Upper lobe of right lung (tissue), 1 donor: ENCODE measurements around the gene KRTAP20-4. TPM values are rescaled to one million over a fixed set of nuclear protein-coding genes. Genes with fewer than 3 reads are reported as not detected.

ENCODE experiments used
- ATAC-seq: fragments of 200-7000 bp; cut with Tn5 transposase; one replicate; pipeline ENCODE4 v1.9.1; 2020; ENCODE audit warnings: mild to moderate bottlenecking, moderate library complexity
- DNase-seq: peaks from one replicate; pipeline ENCODE4 v3.0.0-alpha.2; 2020
- H3K27ac ChIP-seq: fragments of 200-600 bp; one replicate; pipeline ENCODE4 v1.8.0; 2022
- H3K27me3 ChIP-seq: fragments of 200-600 bp; one replicate; pipeline ENCODE4 v1.8.0; 2022; ENCODE audit warnings: mild to moderate bottlenecking
- H3K36me3 ChIP-seq: fragments of 200-600 bp; one replicate; pipeline ENCODE4 v1.8.0; 2022
- H3K4me1 ChIP-seq: fragments of 200-600 bp; one replicate; pipeline ENCODE4 v1.8.0; 2022
- H3K4me3 ChIP-seq: fragments of 200-600 bp; one replicate; pipeline ENCODE4 v1.8.0; 2022; ENCODE audit warnings: mild to moderate bottlenecking
- H3K9me3 ChIP-seq: fragments of 200-600 bp; one replicate; pipeline ENCODE4 v1.8.0; 2022
- intact Hi-C: fragments of 100-400 bp; cut with DNase I; formaldehyde crosslinking; loops from one replicate; pipeline ENCODE4 v1.11.0; 2022
- total RNA-seq: library from RNA; stranded (reverse); fragmentation: NEBNext Ultra II Directional; extraction: Animal tissue kit (Norgen Biotek cat#: 25700); gene quantifications from one replicate; pipeline ENCODE4 v1.2.1, GENCODE V29; 2021
- TF ChIP-seq, protein P1 (sequence below): fragments of 200-600 bp; IDR thresholded peaks from one replicate; pipeline ENCODE4 v1.8.0; 2022; ENCODE audit warnings: antibody characterized with exemption
- donor health status: DM: no; HTN: yes; CAD: no; lungs with severe emphysema.

The KRTAP20-4 gene
- total RNA-seq, 1 donor from 2014 or later, result not detected

DNA sequence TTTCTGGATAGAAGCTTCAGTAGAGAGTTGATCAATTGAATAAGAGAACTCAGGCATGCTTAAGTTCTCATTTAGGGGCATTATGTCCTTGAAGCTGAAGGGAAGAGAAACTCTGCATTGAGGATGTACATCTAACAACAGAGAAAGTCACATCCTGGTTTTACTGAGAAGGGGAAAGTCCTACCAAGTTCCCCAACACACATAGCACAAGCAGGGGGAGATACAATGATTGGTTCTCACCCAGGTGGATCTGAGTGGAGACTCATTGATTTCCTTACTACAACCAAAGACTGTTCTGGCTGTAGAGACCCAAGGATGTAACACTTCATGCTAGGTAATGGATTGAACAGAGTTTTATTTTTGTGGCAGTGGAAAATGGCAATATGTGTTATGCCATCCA is 5.2 kb upstream of the KRTAP20-4 start:
- DNase-seq (no peak), ATAC-seq (no peak)
- intact Hi-C loops, result no loop called here
- TF ChIP-seq, protein P1, sequence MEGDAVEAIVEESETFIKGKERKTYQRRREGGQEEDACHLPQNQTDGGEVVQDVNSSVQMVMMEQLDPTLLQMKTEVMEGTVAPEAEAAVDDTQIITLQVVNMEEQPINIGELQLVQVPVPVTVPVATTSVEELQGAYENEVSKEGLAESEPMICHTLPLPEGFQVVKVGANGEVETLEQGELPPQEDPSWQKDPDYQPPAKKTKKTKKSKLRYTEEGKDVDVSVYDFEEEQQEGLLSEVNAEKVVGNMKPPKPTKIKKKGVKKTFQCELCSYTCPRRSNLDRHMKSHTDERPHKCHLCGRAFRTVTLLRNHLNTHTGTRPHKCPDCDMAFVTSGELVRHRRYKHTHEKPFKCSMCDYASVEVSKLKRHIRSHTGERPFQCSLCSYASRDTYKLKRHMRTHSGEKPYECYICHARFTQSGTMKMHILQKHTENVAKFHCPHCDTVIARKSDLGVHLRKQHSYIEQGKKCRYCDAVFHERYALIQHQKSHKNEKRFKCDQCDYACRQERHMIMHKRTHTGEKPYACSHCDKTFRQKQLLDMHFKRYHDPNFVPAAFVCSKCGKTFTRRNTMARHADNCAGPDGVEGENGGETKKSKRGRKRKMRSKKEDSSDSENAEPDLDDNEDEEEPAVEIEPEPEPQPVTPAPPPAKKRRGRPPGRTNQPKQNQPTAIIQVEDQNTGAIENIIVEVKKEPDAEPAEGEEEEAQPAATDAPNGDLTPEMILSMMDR, result no peak
- Histone ChIP-seq H3K4me1 (no peaks in the 10 kb centered on the region), H3K4me3 (no peak overlapping the region), H3K36me3 (no peaks in the 10 kb centered on the region), H3K9me3 (no peaks in the 10 kb centered on the region), H3K27ac (no peak overlapping the region), H3K27me3 (no peaks in the 10 kb centered on the region)

DNA sequence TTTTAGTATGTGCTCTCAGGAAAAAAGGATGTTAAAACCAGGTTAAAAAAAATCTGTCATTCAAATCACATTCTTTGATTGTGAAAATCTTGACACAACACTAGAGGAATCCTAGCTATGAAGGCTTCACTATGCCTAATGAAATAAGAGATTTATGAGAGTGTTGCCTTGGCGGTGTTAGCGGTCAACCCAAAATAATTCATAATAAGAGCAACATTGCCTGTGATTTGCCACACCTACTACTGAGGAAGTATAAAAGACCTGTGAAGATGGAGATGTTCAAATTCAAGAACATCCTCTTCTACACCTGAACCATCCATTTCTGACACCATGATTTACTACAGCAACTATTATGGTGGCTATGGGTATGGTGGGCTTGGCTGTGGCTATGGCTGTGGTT is 4.3 kb upstream of the KRTAP20-4 start, which contains the start of gene KRTAP20-1:
Gene KRTAP20-1, plus strand, starts transcription at position 301 of the 400 bp plus-strand sequence. Its CDS starts 30 bp downstream, at position 331.
- no peak for DNase-seq
- intact Hi-C loops, result no loop called here
- H3K4me1 ChIP-seq, result no peaks in the 10 kb centered on the region
- H3K27me3 ChIP-seq, result no peaks in the 10 kb centered on the region
- TF ChIP-seq, protein P1, result no peak
- no peak for ATAC-seq
- no peak within 1 kb of the TSS for H3K27ac ChIP-seq
- no peaks in the 10 kb centered on the region for H3K36me3 ChIP-seq
- no peak within 1 kb of the TSS for H3K4me3 ChIP-seq
- no peaks in the 10 kb centered on the region for H3K9me3 ChIP-seq

DNA sequence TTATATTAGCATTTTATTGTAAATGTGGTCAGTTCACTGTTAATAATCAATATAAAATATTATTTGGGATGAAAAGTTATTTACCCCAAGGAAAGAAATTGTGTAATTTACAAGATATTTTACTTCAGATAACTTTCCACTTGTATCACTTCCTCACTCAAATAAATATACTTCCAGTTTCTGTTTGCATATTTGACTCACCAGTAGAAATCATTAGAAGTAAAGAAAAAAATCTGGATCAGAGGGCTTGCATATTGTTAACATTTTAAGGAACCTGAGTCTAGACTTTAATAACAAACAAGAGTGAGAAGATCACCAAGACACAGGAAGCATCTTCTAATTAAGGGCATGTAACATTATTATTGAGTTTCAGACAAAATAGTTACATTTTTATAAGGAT is 347 bp upstream of the KRTAP20-4 start:
- Histone ChIP-seq H3K27me3 (no peaks in the 10 kb centered on the region), H3K4me3 (no peak overlapping the region), H3K27ac (no peak overlapping the region), H3K4me1 (no peaks in the 10 kb centered on the region), H3K9me3 (no peaks in the 10 kb centered on the region), H3K36me3 (no peaks in the 10 kb centered on the region)
- DNase-seq, result no peak
- intact Hi-C loops, result no loop called here
- TF ChIP-seq, protein P1, result no peak
- ATAC-seq, result no peak

GRCh38 chr21:30623362-30623761 is 2.9 kb downstream of the KRTAP20-4 start:
- TF ChIP-seq, protein P1, result no peak
- no peak for DNase-seq
- no peaks in the 10 kb centered on the region for H3K9me3 ChIP-seq
- no peaks in the 10 kb centered on the region for H3K4me1 ChIP-seq
- no peaks in the 10 kb centered on the region for H3K27me3 ChIP-seq
- no peak for ATAC-seq
- no peak overlapping the region for H3K4me3 ChIP-seq
- intact Hi-C loops, result no loop called here
- no peaks in the 10 kb centered on the region for H3K36me3 ChIP-seq
- H3K27ac ChIP-seq, result no peak overlapping the region

DNA sequence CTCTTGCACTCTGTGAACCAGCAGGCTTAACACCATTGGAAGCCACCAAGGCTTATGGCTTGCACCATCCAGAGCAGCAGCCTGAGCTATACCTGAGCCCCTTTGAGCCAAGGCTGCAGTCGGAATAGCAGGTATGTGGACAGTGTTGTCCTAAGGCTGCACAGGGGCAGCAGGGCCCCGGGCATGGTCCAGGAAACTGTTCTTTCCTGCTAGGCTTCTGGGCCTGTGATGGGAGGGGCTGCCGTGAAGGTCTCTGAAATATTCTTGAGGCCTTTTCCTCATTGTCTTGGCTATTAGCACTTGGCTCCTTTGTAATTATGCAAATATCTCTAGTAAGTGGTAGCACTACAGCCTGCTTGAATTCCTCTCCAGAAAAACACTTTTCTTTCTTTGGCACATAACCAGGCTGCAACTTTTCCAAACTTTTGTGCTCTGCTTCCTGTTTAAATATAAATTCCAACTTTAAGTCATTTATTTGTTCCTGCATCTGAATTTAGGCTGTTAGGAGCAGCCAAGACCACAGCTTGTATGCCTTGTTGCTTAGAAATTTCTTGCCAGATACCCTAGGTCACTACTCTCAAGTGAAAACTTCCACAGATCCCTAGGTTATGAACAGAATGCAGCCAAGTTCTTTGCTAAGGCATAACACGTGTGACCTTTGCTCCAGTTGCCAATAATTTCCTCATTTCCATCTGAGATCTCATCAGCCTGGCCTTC is 5.2 kb downstream of the KRTAP20-4 start:
- no peaks in the 10 kb centered on the region for H3K4me1 ChIP-seq
- ATAC-seq (no peak), DNase-seq (no peak)
- TF ChIP-seq, protein P1, result no peak
- no peaks in the 10 kb centered on the region for H3K9me3 ChIP-seq
- H3K27me3 ChIP-seq, result no peaks in the 10 kb centered on the region
- no peaks in the 10 kb centered on the region for H3K36me3 ChIP-seq
- intact Hi-C loops, result no loop called here
- H3K4me3 ChIP-seq, result no peak overlapping the region
- no peak overlapping the region for H3K27ac ChIP-seq

- Histone ChIP-seq H3K4me1 (no peaks in the 10 kb centered on the region), H3K27ac (no peak overlapping the region), H3K27me3 (no peaks in the 10 kb centered on the region), H3K9me3 (no peaks in the 10 kb centered on the region), H3K4me3 (no peak overlapping the region), H3K36me3 (no peaks in the 10 kb centered on the region)
- ATAC-seq (no peak), DNase-seq (no peak)
- TF ChIP-seq, protein P1, result no peak
- intact Hi-C loops, result no loop called here
These were observed 7.7 kb downstream of the KRTAP20-4 start for GRCh38 chr21:30628109-30628508.
